ENCODE measurements around the gene CREBZF.

CREBZF gene, protein sequence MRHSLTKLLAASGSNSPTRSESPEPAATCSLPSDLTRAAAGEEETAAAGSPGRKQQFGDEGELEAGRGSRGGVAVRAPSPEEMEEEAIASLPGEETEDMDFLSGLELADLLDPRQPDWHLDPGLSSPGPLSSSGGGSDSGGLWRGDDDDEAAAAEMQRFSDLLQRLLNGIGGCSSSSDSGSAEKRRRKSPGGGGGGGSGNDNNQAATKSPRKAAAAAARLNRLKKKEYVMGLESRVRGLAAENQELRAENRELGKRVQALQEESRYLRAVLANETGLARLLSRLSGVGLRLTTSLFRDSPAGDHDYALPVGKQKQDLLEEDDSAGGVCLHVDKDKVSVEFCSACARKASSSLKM

DNA sequence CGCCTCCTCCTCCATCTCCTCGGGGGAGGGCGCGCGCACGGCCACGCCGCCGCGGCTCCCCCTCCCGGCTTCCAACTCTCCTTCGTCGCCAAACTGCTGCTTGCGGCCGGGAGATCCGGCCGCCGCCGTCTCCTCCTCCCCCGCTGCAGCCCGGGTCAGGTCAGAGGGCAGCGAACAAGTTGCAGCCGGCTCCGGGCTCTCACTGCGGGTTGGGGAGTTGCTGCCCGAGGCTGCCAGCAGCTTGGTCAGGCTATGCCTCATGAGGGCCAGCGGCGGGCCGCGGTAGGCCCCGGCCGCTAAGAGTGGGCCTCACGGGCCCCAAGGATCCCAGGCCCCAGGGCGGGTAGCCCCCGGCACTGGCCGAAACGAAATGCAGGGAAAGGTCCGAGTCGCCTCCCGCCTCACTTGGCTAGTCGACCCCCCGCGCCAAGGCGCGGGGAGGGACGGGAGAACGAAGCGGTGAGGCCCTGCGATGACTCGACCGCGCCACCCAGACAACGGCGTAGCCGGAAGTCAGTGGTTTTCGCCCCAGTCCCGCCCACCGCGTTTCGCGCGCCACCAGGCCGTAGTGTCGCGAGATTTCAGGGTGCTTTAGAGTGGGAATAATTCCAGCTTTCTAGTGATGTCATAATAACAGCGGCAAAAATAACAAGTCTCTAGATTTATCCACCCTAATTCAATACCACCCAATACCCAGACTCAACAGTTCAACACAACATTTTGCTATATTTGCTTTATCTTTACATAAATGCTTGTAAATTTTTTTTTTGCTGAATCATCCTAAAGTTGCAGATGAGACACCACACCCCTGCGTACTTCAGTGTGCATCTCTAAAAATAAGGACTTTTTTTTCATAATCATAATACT, at the start of gene CREBZF:
TSS of gene CREBZF (minus strand) at position 515 of the 867 bp plus-strand sequence. CDS start at position 261, 254 bp downstream.
- DNase-seq (ENCODE audit: low spot score), result peak; percentile 92

GRCh38 chr11:85712953-85713352, 48.0 kb upstream of the CREBZF start:
- DNase-seq (ENCODE audit: low spot score), result no peak

- DNase-seq (ENCODE audit: low spot score), result no peak
These were observed 46.0 kb upstream of the CREBZF start for GRCh38 chr11:85710917-85711316.

DNA sequence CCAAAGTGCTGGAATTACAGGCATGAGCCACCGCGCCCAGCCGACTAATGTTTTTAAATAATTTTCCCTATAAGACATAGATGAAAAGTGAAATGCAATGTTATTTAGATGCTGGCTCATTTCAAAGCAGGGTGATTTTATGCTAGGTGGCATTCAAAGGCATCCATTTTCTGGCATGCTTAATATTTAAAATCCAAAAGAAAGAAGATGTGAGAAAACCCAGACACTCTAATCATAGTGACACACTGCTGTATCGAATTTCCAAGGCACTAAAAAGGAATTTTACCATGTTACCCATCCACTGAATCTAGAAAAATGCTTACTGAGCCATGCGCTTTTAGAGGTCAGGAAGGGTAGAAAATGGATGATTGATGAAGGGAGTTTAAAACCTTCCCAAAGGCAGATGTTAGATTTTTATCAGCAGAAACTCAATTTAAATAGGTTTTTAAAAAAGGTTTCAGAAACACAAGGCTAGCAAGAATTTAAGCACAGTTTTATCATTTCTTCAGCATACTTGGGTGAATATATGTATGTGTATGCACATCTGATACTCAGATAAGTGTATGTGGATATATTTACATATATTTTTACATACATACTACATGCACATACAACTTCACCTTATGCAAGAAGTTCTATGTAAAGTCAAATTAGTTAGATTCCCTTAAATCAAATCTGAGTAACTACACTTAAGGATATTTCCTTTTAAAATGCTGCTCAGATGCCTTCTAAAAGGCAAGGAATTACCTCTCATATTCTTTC, 45.2 kb upstream of the CREBZF start:
- no peak for DNase-seq (ENCODE audit: low spot score)

DNA sequence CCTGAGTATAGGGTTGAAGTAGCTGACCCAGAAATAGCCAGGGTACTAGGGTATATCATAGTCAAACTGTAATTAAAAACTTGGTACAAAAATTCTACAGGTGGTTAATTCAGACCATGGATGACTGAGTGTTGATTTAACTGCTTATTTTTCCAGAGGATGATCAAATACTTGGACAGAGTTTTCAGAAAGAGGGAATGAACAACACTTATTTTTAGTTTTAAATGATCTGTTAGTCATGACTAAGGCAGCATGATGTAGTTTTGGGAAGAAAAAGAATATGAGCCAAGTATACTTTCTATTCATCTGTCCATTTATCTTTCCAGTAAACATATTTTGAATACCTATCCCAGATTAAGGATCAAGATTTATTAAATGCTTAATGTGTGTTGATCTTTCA, 40.9 kb upstream of the CREBZF start:
- DNase-seq (ENCODE audit: low spot score), result no peak

DNA sequence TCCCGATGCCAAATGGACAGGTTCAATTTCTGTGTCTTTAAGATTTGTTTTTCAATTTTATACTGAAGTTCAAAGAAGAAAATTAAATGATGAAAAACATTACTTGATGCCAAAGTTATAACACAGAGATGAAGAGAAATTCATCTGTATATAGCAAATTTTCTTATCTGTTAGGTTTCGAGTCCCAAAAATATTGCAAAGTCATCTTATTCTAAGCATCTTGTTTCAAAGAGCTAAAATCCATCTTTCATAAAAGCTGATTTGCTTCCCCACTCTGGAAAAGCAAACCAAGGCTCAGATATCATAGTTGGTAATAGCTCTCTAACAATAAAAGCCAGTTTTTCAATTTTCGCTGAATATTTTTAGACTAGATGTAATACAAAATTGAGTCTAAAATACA, 40.0 kb upstream of the CREBZF start:
- no peak for DNase-seq (ENCODE audit: low spot score)

DNA sequence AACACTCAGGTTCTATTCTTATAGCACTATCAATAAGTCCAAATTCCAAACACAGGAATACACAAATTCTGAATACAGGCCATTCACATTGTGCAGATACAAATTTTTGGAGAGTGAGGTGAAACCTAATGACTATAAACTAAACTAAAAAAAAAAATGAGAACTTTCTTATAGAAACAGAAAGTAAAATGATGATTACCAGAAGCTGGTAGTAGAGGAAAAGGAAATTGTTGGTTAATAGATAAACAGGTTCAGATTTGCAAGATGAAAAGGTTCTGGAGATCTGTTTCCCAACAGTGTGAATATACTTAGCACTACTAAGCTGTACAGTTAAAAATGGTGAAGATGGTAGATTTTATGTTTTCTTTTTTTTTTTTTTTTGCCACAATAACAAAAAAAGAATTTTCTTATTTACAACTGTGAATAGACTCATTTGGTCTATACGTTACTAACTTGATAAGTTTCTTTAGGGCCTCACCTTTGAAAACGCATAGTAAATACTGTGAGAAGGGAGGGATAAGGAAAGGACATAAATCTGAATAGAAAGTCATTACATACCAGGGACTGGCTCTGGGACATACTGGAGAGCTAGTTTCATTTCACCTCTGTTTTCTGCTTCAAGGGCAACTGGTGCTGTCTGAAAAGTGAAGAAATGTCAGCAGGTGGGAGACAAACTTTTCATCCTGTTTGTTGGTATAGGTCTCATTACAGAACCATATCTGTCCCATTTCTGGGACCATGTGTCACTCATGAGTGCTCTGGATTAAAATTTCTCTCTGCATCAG, 35.2 kb upstream of the CREBZF start:
- peak; percentile 20 for DNase-seq (ENCODE audit: low spot score)

DNA sequence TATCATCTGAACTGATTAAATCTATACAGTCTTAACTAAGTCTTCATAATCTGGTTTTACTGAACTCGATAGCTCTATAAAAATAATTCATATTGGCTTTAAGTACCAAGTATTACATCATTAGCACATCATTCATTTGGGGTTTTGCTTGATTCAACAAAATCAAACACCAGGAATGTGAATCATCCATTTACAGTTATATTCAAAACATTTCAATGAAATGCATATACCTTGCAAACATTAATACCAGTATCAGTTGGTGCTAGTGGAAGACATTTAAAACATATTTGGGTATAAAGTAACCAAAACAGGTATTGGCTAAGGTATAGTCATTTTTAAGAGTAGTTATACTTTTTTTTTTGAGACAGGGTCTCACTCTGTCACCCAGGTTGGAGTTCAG, 33.3 kb upstream of the CREBZF start:
- no peak for DNase-seq (ENCODE audit: low spot score)

- DNase-seq (ENCODE audit: low spot score), result no peak
These were observed 32.8 kb upstream of the CREBZF start for GRCh38 chr11:85697747-85698146.

DNA sequence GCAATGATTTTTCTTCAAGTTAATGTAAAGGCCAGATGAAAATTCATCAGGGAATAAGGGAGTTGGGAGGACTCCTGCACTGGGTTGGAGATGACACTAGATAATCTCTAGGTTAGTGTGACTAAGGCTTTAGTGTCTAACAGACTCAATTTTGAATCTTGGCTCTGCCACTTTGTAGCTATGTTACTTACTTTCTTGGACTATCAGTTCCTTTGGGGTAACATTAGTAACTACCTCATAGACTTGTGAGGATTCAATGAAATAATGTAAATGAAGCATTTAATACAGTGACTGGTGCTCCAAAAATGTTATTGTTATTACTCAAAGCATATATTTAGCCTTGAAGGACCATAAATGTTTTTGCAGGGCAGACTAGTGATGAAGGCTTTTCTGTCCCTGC, 30.6 kb upstream of the CREBZF start:
- no peak for DNase-seq (ENCODE audit: low spot score)

DNA sequence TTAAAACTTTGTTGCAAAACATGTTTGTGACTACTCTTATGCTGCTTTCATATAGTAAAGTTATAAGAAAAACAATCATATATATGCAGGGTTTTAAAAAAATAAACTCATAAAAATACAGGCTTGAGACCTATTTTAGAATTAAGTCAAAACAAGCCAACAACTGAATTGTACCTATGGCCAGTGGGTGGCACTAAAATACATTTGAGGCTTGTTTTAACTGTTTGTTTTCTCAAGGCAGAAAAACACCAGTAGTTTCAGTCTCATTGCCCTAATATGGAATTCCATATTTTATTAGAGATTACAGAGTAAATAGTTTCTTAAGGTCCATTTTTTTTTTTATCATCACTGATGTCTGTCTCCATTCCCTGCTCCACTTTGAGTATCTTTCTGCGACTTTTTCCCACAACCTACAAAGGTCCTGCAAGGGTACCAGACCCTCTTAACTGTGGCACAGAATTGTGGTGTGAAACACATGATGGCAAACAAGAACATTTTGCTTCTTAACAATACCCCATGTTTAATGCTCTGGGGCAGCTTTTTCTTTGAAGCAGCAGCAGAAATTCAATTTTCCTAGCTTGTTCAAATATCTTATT, 29.6 kb upstream of the CREBZF start:
- peak; percentile 36 for DNase-seq (ENCODE audit: low spot score)

GRCh38 chr11:85685820-85686459, 21.0 kb upstream of the CREBZF start, which contains the start of gene CCDC89:
Gene CCDC89, minus strand, starts transcription at chr11:85686195. Its CDS starts 65 bp downstream, at chr11:85686130.
- no peak for DNase-seq (ENCODE audit: low spot score)

DNA sequence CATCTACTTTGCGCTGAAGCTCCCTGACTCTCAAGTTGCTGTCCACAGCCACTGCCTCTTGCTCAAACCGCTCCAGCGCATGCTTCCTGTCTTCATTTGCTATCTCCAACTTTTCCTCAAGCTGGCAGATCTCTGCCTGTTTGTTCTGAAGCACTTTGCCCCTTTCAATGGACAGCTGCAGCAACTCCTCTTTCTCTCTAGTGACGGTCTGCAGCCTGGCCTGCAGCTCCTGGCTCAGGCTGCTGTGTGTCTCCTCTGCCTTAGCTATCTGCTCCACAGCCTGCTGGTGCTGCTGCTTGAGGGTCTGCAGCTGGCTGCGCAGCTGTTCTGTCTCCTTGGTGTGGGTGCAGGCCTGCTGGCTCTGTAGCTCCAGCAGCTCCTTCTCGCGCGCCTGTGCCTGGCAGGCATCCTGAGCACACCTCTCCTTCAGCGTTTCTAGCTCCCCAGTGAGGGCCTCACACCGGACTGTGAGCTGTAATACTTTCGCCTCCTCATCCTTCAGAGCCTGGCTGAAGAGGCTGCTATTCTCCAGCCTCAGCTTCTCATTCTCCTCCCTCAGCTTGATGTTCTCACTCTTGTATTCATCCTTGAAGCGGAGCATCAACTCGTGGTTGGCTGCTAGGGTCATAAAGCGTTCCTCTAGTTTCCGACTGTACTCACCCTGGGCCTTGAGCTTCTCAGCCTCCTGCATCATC, 20.3 kb upstream of the CREBZF start:
- DNase-seq (ENCODE audit: low spot score), result no peak

- peak; percentile 51 for DNase-seq (ENCODE audit: low spot score)
These were observed 17.7 kb upstream of the CREBZF start for GRCh38 chr11:85682330-85683305.

- DNase-seq (ENCODE audit: low spot score), result no peak
These were observed 16.0 kb upstream of the CREBZF start for GRCh38 chr11:85680897-85681296.

- no peak for DNase-seq (ENCODE audit: low spot score)
These were observed 14.6 kb upstream of the CREBZF start for GRCh38 chr11:85679576-85679975.

GRCh38 chr11:85673393-85673792, 8.5 kb upstream of the CREBZF start:
- no peak for DNase-seq (ENCODE audit: low spot score)

DNA sequence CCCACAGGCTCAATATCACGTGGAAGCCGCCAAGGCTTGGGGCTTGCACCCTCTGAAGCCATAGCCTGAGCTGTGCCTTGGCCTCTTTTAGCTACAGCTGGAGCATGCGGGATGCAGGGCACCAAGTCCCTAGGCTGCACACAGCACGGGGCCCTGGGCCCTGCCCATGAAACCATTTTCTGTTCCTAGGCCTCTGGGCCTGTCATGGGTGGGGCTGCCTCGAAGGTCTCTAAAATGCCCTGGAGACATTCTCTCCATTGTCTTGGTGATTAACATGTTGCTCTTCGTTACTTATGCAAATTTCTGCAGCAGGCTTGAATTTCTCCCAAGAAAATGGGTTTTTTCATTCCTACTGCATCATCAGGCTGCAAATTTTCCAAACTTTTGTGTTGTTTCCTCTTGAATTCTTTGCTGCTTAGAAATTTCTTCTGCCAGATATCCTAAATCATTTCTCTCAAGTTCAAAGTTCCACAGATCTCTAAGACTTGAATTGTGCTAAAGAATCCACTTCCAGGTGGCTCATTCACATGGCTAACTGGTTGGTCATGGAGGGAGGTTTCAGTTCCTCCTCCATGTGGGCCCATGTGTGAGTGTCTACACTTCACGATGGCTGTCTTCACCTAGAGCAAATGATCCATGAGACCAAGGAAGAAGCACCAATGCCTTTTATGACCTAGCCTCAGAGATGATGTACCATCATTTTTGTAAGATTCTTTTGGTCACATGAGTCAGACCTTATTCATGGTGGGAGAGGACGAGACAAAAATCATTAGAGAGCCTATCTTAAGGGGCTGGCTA, 7.4 kb upstream of the CREBZF start:
- no peak for DNase-seq (ENCODE audit: low spot score)

Data from CD4-positive, alpha-beta T cell treated with Interleukin-6 at 100 ng/mL for 8 hours (primary cell).